Mesothelial cell of epicardium (in vitro differentiated cells): Measurements from ENCODE around the gene PPP2R2C. TPM values are rescaled to one million over a fixed set of nuclear protein-coding genes. Genes with fewer than 3 reads are reported as not detected.

Source experiments
- DNase-seq, 2 experiments: peaks; one replicate each; pipeline ENCODE4 v3.0.0; 2021; ENCODE audit warnings: low spot score in 2 of 2; ENCODE audit not compliant: unreplicated experiment in 2 of 2
- H3K27ac Mint-ChIP-seq: 2 replicates; pipeline ENCODE4 v1.8.0; 2021; ENCODE audit warnings: mixed read lengths
- H3K27me3 Mint-ChIP-seq: 2 replicates; pipeline ENCODE4 v1.8.0; 2021; ENCODE audit warnings: low read depth, mixed read lengths
- H3K36me3 Mint-ChIP-seq: 2 replicates; pipeline ENCODE4 v1.8.0; 2021; ENCODE audit warnings: mixed read lengths
- H3K4me1 Mint-ChIP-seq: 2 replicates; pipeline ENCODE4 v1.8.0; 2021; ENCODE audit warnings: mixed read lengths
- H3K4me3 Mint-ChIP-seq: 2 replicates; pipeline ENCODE4 v1.8.0; 2021; ENCODE audit warnings: mild to moderate bottlenecking, moderate library complexity, mixed read lengths
- H3K9me3 Mint-ChIP-seq: 2 replicates; pipeline ENCODE4 v1.8.0; 2021; ENCODE audit warnings: mixed read lengths
- total RNA-seq: library from RNA; stranded (reverse); gene quantifications from 3 replicates; pipeline ENCODE4 v1.2.1, GENCODE V29; 2021
- TF ChIP-seq, protein P1 (sequence below): fragments of 200-600 bp; sonication (generic); IDR thresholded peaks from one replicate; pipeline ENCODE4 v1.5.0; 2021; ENCODE audit warnings: antibody characterized with exemption; ENCODE audit not compliant: unreplicated experiment

The PPP2R2C gene
- total RNA-seq, 1 donor from 2014 or later: 5.2 TPM

DNA sequence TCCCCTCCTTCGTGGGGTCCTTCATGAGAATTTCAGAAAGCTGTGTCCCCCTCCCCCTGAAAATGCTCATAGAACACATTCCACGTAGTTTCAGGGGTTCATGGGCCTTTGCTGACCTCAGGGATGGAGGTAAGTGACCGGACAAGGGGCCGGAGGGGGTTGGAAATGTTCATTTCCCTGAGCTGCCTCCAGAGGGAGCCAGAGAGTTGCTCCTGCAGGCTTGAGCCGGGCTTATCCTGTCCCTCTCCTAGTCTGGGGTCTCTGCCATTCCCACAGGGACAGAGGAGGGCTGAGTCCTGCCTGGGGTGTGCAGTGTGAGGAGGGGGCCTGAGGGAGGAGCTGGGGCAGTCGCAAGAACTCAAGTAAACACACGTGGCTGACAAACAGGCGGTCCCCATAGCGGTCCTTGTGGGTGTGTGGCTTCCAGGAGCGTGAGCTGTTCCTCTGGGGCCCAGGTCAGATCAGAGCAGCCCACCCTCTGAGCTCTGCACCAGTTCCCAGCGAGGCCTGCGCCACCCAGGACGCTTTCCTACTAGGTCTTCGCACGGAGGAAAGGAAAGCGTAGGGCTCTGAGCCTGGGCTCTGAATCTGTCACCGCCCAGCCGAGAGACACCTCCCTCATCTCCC lies 140.3 kb downstream of the PPP2R2C start:
- TF ChIP-seq, protein P1, sequence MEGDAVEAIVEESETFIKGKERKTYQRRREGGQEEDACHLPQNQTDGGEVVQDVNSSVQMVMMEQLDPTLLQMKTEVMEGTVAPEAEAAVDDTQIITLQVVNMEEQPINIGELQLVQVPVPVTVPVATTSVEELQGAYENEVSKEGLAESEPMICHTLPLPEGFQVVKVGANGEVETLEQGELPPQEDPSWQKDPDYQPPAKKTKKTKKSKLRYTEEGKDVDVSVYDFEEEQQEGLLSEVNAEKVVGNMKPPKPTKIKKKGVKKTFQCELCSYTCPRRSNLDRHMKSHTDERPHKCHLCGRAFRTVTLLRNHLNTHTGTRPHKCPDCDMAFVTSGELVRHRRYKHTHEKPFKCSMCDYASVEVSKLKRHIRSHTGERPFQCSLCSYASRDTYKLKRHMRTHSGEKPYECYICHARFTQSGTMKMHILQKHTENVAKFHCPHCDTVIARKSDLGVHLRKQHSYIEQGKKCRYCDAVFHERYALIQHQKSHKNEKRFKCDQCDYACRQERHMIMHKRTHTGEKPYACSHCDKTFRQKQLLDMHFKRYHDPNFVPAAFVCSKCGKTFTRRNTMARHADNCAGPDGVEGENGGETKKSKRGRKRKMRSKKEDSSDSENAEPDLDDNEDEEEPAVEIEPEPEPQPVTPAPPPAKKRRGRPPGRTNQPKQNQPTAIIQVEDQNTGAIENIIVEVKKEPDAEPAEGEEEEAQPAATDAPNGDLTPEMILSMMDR: peak; percentile 75
- H3K27ac Mint-ChIP-seq: no peak overlapping the region
- H3K27me3 Mint-ChIP-seq: peaks cover 35% of the 10 kb centered on the region
- no peaks in the 10 kb centered on the region for H3K4me1 Mint-ChIP-seq
- DNase-seq: no peak
- H3K4me3 Mint-ChIP-seq: no peak overlapping the region
- no peaks in the 10 kb centered on the region for H3K36me3 Mint-ChIP-seq
- no peaks in the 10 kb centered on the region for H3K9me3 Mint-ChIP-seq

DNA sequence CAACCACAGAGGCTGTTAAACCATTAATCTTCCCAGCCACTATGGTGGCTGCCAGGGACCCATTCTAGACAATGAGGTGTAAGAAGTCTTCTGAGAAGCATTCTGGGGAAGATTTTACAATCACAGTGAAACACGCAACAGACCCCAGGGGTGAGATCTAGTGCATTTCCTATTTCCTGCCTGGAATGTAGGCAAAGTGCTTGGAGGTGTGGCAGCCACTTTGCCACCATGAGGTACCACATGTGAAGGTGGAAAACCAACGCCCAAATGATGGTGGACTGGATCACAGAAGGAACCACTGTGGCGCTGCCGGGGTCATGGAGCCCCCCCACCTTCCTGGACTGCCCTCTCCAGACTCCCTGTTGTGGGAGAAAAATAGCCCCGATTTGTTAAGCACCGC lies 140.9 kb downstream of the PPP2R2C start:
- TF ChIP-seq, protein P1: no peak
- Mint-ChIP-seq H3K27me3 (peaks cover 31% of the 10 kb centered on the region), H3K4me1 (no peaks in the 10 kb centered on the region), H3K9me3 (no peaks in the 10 kb centered on the region), H3K36me3 (no peaks in the 10 kb centered on the region), H3K27ac (no peak overlapping the region), H3K4me3 (no peak overlapping the region)
- DNase-seq: no peak

DNA sequence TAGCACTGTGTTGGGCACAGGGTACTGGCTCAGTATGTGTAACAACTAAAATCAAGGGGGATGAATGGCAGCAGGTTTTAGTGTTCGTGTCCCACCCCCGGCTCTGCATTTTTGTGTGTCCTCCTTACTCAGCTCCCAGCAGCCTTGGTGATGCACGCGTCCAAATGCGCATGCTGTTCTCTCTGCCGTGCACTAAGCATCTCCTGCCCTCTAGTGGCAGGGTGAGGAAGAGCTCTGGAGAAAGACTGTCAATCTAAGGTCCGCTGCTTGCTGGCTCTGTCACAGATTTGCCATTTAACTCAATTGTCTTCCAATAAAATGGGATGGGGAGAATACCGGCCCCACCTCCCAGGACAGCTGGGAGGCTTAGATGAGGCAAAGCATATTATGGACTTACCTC lies 141.4 kb downstream of the PPP2R2C start:
- no peak overlapping the region for H3K4me3 Mint-ChIP-seq
- peaks cover 31% of the 10 kb centered on the region for H3K27me3 Mint-ChIP-seq
- no peak for DNase-seq
- no peaks in the 10 kb centered on the region for H3K36me3 Mint-ChIP-seq
- TF ChIP-seq, protein P1: peak; percentile 39
- H3K9me3 Mint-ChIP-seq: no peaks in the 10 kb centered on the region
- no peak overlapping the region for H3K27ac Mint-ChIP-seq
- no peaks in the 10 kb centered on the region for H3K4me1 Mint-ChIP-seq

DNA sequence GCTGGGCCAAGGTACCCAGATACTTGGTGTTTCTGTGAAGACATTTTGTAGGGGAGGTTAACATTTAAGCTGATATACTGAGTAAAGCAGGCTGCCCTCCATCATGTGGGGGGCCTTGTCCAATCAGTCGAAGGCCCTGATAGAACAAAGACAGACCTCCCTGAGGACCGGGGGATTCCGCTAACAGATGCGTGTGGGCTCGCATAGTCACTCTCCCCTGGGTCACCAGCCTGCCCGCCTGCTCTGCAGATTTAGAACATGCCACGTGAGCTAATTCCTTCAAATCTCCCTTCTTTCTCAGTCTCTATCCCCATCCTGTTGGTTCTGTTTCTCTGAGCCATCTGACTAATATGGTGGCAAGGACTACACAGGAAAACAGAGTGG lies 142.0 kb downstream of the PPP2R2C start:
- no peak overlapping the region for H3K27ac Mint-ChIP-seq
- no peak for DNase-seq
- no peaks in the 10 kb centered on the region for H3K4me1 Mint-ChIP-seq
- no peaks in the 10 kb centered on the region for H3K36me3 Mint-ChIP-seq
- H3K27me3 Mint-ChIP-seq: peaks cover 29% of the 10 kb centered on the region
- no peaks in the 10 kb centered on the region for H3K9me3 Mint-ChIP-seq
- TF ChIP-seq, protein P1: no peak
- no peak overlapping the region for H3K4me3 Mint-ChIP-seq

DNA sequence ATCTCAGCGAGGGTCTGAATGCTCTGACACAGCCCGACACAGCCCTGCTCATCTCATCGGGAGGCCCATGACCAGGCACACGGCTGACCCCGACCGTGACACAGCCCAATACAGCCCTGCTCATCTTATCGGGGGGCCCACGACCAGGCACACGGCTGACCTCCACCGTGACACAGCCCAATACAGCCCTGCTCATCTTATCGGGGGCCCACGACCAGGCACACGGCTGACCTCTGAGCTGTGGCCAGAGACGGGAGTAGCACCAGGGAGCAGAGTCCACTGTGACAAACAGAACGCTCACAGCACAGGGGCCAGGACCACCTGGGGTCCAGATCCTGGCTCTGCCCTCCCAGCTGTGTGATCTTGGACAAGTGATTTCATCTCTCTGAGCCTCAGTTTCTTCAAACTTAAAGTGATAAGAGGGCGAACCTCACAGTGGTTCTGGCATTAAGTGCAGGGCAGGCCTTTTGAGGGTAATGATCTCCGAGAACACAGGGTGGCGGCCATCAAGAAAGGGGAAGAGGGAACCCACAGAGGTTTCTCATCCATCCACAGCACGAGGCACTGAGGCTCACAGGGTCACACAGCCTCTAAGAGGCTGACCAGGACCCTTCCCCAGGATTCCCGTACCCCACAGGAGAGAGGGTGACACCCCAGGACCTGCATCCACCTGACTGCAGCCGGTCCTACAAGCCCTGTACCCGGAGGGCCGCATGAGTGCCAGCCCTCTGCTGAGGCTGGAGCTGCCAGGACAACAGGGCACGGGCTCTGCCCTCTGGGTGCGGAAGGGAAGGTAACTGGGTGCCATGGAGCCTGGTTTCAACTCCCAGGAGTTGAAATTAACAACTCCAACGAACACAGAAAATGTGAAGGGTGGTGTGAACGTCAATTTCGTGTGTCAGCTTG lies 142.7 kb downstream of the PPP2R2C start:
- H3K27me3 Mint-ChIP-seq: peaks cover 23% of the 10 kb centered on the region
- no peaks in the 10 kb centered on the region for H3K4me1 Mint-ChIP-seq
- no peaks in the 10 kb centered on the region for H3K36me3 Mint-ChIP-seq
- H3K27ac Mint-ChIP-seq: no peak overlapping the region
- H3K4me3 Mint-ChIP-seq: no peak overlapping the region
- no peaks in the 10 kb centered on the region for H3K9me3 Mint-ChIP-seq
- TF ChIP-seq, protein P1: no peak
- DNase-seq: no peak
